DND-41 (cell line): ENCODE measurements around the gene DNAJC16.
"Not testable (repeated sequence)": the region's sequence is repeated elsewhere in the genome, so short reads cannot be mapped to it uniquely, and the experiment has no call there.

Source experiments
- ATAC-seq: fragments of 200-7000 bp; cut with Tn5 transposase; 3 replicates; pipeline ENCODE4 v1.9.1; 2021; ENCODE audit warnings: low read depth; ENCODE audit not compliant: insufficient read depth
- DNase-seq: peaks from one replicate; pipeline ENCODE4 v3.0.0-alpha.2; 2020
- H2AFZ ChIP-seq: 2 replicates; pipeline ENCODE4 v1.6.0; 2012; ENCODE audit warnings: low read depth, low read length
- H3K27ac ChIP-seq: 2 replicates; pipeline ENCODE4 v1.5.1; 2012; ENCODE audit warnings: low read length, inconsistent platforms
- H3K27me3 ChIP-seq: fragments of 200-600 bp; sonication (generic); 2 replicates; pipeline ENCODE4 v1.6.0; 2012; ENCODE audit warnings: low read length, mild to moderate bottlenecking, inconsistent platforms; ENCODE audit not compliant: insufficient read depth, poor library complexity
- H3K36me3 ChIP-seq: 2 replicates; pipeline ENCODE4 v1.5.1; 2012; ENCODE audit warnings: low read length, inconsistent platforms; ENCODE audit not compliant: insufficient read depth
- H3K4me1 ChIP-seq: 2 replicates; pipeline ENCODE4 v1.5.1; 2012; ENCODE audit warnings: mild to moderate bottlenecking, low read length; ENCODE audit not compliant: insufficient read depth
- H3K4me2 ChIP-seq: 2 replicates; pipeline ENCODE4 v1.6.0; 2012; ENCODE audit warnings: mild to moderate bottlenecking, moderate library complexity, low read length, inconsistent platforms; ENCODE audit not compliant: insufficient read depth
- H3K4me3 ChIP-seq, 2 experiments: fragments of 200-600 bp in 1 of 2; shearing (Covaris generic) in 1 of 2; 2 replicates each; pipeline ENCODE4 v1.5.1; 2012 to 2016; ENCODE audit warnings: inconsistent platforms in 2 of 2, low read length in 2 of 2, mild to moderate bottlenecking in 2 of 2, low read depth in 1 of 2, moderate library complexity in 1 of 2
- H3K79me2 ChIP-seq: 2 replicates; pipeline ENCODE4 v1.6.0; 2012; ENCODE audit warnings: low read length, inconsistent platforms; ENCODE audit not compliant: insufficient read depth
- H3K9ac ChIP-seq: 2 replicates; pipeline ENCODE4 v1.6.0; 2012; ENCODE audit warnings: low read depth, mild to moderate bottlenecking, inconsistent platforms, low read length, moderate library complexity
- H3K9me3 ChIP-seq: 2 replicates; pipeline ENCODE4 v1.5.1; 2012; ENCODE audit warnings: low read length, moderate library complexity, mild to moderate bottlenecking, inconsistent platforms; ENCODE audit not compliant: insufficient read depth, severe bottlenecking
- H4K20me1 ChIP-seq: 2 replicates; pipeline ENCODE4 v1.6.0; 2012; ENCODE audit warnings: low read length; ENCODE audit not compliant: insufficient read depth
- EZH2 ChIP-seq: IDR thresholded peaks from 3 replicates; pipeline ENCODE4 v1.6.1; 2012; ENCODE audit warnings: borderline replicate concordance, low read depth, mild to moderate bottlenecking, moderate library complexity, low read length, inconsistent platforms; ENCODE audit not compliant: severe bottlenecking
- TF ChIP-seq, protein P1 (sequence below): IDR thresholded peaks from 2 replicates; pipeline ENCODE4 v1.5.1; 2012; ENCODE audit warnings: borderline replicate concordance, low read length, moderate library complexity, mild to moderate bottlenecking; ENCODE audit not compliant: poor library complexity, severe bottlenecking; ENCODE audit errors: extremely low read depth

The DNAJC16 gene

DNA sequence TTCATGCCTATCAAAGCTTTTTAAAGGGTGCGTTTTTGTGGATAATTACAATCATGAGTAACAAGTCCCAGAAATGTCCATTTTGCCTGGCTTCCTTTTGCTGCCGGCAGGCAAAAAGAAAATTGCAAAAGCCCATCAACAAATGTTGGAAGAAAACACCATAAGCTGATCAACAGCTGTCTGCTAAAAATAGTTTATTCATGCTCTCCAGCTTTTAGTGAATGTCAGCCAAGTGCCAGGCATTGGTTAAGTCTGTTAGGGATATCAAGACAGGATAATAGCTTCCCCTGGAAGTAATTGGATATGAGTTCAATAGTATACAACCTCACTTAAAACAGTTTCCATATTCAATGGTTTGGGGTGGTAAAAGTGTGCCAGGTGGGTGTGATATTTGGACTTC, 71.8 kb downstream of the DNAJC16 start:
- Histone ChIP-seq H3K27ac (no peak overlapping the region), H3K4me1 (no peaks in the 10 kb centered on the region), H4K20me1 (no peaks in the 10 kb centered on the region), H2AFZ (no peak overlapping the region), H3K9me3 (no peaks in the 10 kb centered on the region), H3K9ac (no peak overlapping the region), H3K4me2 (no peak overlapping the region), H3K27me3 (no peaks in the 10 kb centered on the region), H3K36me3 (no peaks in the 10 kb centered on the region), H3K79me2 (no peaks in the 10 kb centered on the region), H3K4me3 (no peak overlapping the region)
- TF ChIP-seq EZH2, result no peak
- TF ChIP-seq, protein P1, sequence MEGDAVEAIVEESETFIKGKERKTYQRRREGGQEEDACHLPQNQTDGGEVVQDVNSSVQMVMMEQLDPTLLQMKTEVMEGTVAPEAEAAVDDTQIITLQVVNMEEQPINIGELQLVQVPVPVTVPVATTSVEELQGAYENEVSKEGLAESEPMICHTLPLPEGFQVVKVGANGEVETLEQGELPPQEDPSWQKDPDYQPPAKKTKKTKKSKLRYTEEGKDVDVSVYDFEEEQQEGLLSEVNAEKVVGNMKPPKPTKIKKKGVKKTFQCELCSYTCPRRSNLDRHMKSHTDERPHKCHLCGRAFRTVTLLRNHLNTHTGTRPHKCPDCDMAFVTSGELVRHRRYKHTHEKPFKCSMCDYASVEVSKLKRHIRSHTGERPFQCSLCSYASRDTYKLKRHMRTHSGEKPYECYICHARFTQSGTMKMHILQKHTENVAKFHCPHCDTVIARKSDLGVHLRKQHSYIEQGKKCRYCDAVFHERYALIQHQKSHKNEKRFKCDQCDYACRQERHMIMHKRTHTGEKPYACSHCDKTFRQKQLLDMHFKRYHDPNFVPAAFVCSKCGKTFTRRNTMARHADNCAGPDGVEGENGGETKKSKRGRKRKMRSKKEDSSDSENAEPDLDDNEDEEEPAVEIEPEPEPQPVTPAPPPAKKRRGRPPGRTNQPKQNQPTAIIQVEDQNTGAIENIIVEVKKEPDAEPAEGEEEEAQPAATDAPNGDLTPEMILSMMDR, result no peak
- ATAC-seq (no peak), DNase-seq (no peak)

DNA sequence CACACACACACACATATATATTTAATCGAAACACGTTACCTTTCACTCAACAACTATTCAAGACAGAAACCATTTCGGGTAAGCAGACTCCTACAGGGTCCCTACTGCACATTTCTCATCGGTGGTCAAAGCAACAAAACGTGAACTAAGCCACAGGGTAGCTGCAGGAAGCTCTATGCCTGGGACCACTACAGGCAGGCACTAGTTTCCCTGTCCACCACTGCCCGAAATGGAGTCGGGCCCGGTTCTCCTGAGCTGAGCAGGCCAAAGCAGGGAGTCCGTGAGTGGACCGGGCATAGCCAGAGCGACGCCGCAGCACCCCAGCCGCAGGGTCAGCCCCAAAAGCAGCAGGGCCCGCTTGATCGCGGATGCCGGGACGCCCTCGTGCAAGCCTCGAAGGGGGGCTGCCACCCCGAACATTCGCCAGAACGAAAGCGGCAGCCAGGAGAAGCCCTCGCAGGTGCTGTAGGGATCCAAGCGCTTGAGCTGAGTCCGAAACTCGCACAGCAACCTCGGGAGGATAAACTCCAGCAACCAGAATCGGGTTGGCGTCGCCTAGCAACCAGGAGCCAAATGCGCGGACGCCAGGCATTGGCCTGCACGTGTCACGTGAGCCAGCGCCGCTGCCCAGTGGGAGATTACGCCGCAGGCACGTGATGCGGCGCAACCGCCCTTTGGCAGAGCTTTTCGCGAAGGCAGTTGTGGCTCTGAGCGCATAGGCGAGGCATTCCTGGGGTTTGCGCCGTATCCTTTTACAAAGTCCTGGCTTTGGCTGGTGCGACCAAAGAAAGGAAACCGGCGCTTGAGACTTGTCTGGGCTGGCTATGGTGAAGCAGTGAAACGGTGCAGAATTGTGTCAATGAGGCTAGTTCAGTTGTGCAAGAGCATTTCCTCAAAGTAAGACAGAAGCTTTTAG, 76.7 kb downstream of the DNAJC16 start:
- TF ChIP-seq EZH2, result no peak
- TF ChIP-seq, protein P1, result no peak
- H4K20me1 ChIP-seq, result no peaks in the 10 kb centered on the region
- H3K4me2 ChIP-seq, result no peak overlapping the region
- H3K9ac ChIP-seq, result no peak overlapping the region
- no peaks in the 10 kb centered on the region for H3K9me3 ChIP-seq
- H2AFZ ChIP-seq, result no peak overlapping the region
- no peaks in the 10 kb centered on the region for H3K79me2 ChIP-seq
- no peaks in the 10 kb centered on the region for H3K4me1 ChIP-seq
- no peaks in the 10 kb centered on the region for H3K36me3 ChIP-seq
- H3K27me3 ChIP-seq, result no peaks in the 10 kb centered on the region
- H3K4me3 ChIP-seq, result no peak overlapping the region
- DNase-seq (no peak), ATAC-seq (no peak)
- H3K27ac ChIP-seq, result no peak overlapping the region

DNA sequence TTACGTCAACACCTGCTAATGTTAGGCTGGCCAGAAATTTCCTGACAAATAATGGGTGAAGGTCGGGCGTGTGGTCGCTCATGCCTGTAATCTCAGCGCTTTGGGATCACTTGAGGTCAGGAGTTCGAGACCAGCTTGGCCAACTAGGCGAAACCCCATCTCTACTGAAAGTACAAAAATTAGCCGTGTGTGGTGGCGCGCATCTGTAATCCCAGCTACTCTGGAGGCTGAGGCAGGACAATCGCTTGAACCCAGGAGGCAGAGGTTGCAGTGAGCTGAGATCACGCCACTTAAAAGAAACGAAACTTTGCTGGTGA, 77.3 kb downstream of the DNAJC16 start:
- H3K4me2 ChIP-seq, ATAC-seq, H3K4me3 ChIP-seq, H4K20me1 ChIP-seq, H3K27ac ChIP-seq, H3K79me2 ChIP-seq, H3K27me3 ChIP-seq, H3K9me3 ChIP-seq, H3K9ac ChIP-seq, H2AFZ ChIP-seq, H3K4me1 ChIP-seq, DNase-seq, H3K36me3 ChIP-seq: not testable (repeated sequence)

DNA sequence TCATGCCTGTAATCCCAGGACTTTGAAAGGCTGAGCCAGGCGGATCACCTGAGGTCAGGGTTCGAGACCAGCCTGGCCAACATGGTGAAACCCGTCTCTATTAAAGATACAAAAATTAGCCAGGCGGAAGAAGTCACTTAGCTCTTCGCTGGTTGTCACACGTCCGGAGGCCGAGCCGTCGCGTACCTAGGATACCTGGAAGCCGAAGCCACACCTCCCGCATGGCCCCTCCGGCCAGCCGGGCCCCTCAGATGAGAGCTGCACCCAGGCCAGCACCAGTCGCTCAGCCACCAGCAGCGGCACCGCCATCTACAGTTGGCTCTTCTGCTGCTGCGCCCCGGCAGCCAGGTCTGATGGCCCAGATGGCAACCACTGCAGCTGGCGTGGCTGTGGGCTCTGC, 77.8 kb downstream of the DNAJC16 start:
- not testable (repeated sequence) for H3K4me3 ChIP-seq, H3K4me1 ChIP-seq, H3K27me3 ChIP-seq, H3K9me3 ChIP-seq, H3K27ac ChIP-seq, H2AFZ ChIP-seq, DNase-seq, H4K20me1 ChIP-seq, H3K79me2 ChIP-seq, ATAC-seq, H3K36me3 ChIP-seq, H3K4me2 ChIP-seq, H3K9ac ChIP-seq
